ENCODE data around the gene OLFML1. TPM values are rescaled to one million over a fixed set of nuclear protein-coding genes. Genes with fewer than 3 reads are reported as not detected.

Gene OLFML1
- total RNA-seq, 1 donor from 2014 or later, result not detected

DNA sequence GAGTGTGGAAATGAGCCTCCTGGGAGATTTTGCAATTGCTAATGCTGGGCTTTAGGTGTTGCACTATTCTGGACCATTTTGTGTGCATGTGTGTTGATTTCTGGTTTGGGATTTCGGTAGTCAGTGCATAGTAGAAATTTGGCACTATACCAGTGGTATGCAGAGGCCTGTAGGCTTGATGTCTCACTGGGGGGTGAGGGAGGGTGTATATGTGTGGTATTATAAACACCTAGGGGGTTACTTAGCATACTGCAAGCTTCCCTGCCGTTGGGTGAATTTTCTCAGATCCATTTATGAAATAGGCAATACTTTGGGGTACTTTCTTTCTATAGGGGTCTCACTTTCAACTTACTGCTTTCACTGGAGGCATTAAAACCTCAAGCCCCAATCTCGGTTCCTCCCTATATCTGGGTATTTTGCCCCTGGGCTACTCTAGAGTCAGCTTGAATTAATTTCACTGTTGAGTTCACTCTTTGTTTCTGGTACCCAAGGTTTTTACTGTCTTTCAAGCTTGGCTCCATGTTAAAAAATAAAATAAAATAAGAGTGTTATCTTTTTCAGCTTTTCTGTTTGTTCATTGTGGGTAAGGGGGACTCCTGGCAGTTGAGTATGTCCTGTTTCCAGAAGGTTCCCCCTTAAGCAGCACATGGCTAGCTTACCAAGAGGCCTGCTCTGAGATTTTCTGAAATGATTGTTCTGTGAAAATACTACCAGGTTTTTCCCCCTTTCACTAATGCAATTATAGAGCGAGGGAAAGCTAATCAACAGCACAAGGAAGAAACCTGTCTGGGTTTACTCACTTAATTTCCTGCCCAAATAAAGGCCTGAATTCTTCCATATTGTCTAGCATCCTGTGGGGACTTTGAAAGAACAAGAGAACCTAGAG is 74.3 kb downstream of the OLFML1 start:
- no peak for DNase-seq (ENCODE audit: low read depth in 2 of 2)

Other genes starting within 250 kb of the OLFML1 start
- 0.77 and 1.6 TPM in 2 replicates for gene SYT9, start 233.6 kb upstream of the OLFML1 start, total RNA-seq
- gene PPFIBP2, start 28.5 kb downstream of the OLFML1 start, total RNA-seq, result 1.7 and 4.6 TPM in 2 replicates
- 0.25 and 0.77 TPM in 2 replicates for gene CYB5R2, start 188.0 kb downstream of the OLFML1 start, total RNA-seq
- not detected in 2 replicates for gene OVCH2, start 221.0 kb downstream of the OLFML1 start, total RNA-seq